Measurements from ENCODE around the gene DENND1B.

Gene DENND1B

DNA sequence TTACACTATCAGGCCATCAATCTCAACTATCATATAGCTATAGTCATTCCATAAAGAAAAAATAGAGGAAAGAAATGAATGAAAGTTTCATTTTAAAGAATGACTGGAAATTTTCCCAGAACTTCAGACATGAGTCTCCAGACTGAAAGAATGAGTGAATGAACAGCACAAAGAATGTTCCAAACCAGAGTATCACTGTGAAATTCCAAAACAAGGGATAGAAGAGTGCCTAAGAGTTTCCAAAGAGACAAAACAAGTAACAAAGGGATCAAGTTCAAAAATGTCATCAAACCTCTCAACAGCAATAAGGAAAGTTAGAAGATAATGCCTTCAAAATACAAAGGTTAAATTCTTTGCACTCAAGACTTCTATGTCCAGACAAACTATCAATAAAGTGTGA lies 114.9 kb downstream of the DENND1B start:
- Histone ChIP-seq H3K4me3 (ENCODE audit: low read depth in 1 of 2, low read length in 2 of 2) (no peak overlapping the region), H3K27ac (ENCODE audit: low read depth, low read length) (no peak overlapping the region)

GRCh38 chr1:197659171-197659570 lies 116.1 kb downstream of the DENND1B start:
- Histone ChIP-seq H3K9me3 (ENCODE audit: low read length) (no peaks in the 10 kb centered on the region), H3K4me1 (ENCODE audit: insufficient read depth, low read length) (no peaks in the 10 kb centered on the region), H3K27ac (ENCODE audit: low read depth, low read length) (no peak overlapping the region), H3K9ac (ENCODE audit: low read length) (no peak overlapping the region), H3K27me3 (ENCODE audit: control insufficient read depth in 1 of 2, insufficient read depth in 2 of 2, low read length in 2 of 2) (no peaks in the 10 kb centered on the region), H3K4me3 (ENCODE audit: low read depth in 1 of 2, low read length in 2 of 2) (no peak overlapping the region), H3K36me3 (ENCODE audit: insufficient read depth, low read length) (no peaks in the 10 kb centered on the region)

More for the DNA sequence above, 114.9 kb downstream of the DENND1B start:
- no peak overlapping the region for H3K9ac ChIP-seq (ENCODE audit: low read length)
- H3K9me3 ChIP-seq (ENCODE audit: low read length) = no peaks in the 10 kb centered on the region
- no peaks in the 10 kb centered on the region for H3K36me3 ChIP-seq (ENCODE audit: insufficient read depth, low read length)
- H3K4me1 ChIP-seq (ENCODE audit: insufficient read depth, low read length) = no peaks in the 10 kb centered on the region
- no peaks in the 10 kb centered on the region for H3K27me3 ChIP-seq (ENCODE audit: control insufficient read depth in 1 of 2, insufficient read depth in 2 of 2, low read length in 2 of 2)

DNA sequence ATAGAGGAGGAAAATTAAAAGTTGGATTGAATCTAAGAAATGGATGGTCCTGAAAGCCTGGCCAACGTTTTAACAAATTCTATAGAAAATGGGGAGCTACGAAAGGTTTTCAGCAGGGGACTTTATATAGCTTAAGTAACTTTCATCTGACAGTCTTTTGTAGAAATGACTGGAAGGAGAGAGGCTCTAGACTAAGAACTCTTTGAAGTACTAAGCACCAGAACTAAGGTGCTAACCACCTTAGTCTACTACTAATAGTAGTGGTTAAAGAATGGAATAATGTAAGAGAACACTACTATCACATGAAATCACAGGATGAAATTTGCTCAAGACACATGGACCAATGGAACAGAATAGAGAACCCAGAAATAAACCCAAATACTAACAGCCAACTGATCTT lies 126.1 kb downstream of the DENND1B start:
- Histone ChIP-seq H3K9me3 (ENCODE audit: low read length) (no peaks in the 10 kb centered on the region), H3K9ac (ENCODE audit: low read length) (no peak overlapping the region), H3K4me3 (ENCODE audit: low read depth in 1 of 2, low read length in 2 of 2) (no peak overlapping the region), H3K27me3 (ENCODE audit: control insufficient read depth in 1 of 2, insufficient read depth in 2 of 2, low read length in 2 of 2) (no peaks in the 10 kb centered on the region), H3K36me3 (ENCODE audit: insufficient read depth, low read length) (no peaks in the 10 kb centered on the region), H3K4me1 (ENCODE audit: insufficient read depth, low read length) (no peaks in the 10 kb centered on the region), H3K27ac (ENCODE audit: low read depth, low read length) (no peak overlapping the region)

GRCh38 chr1:197638316-197638715 lies 137.0 kb downstream of the DENND1B start:
- H3K4me3 ChIP-seq (ENCODE audit: low read depth in 1 of 2, low read length in 2 of 2) = no peak overlapping the region
- peaks cover 3% of the 10 kb centered on the region for H3K9me3 ChIP-seq (ENCODE audit: low read length)
- H3K27ac ChIP-seq (ENCODE audit: low read depth, low read length) = no peak overlapping the region
- H3K36me3 ChIP-seq (ENCODE audit: insufficient read depth, low read length) = peaks cover 3% of the 10 kb centered on the region
- no peaks in the 10 kb centered on the region for H3K27me3 ChIP-seq (ENCODE audit: control insufficient read depth in 1 of 2, insufficient read depth in 2 of 2, low read length in 2 of 2)
- no peak overlapping the region for H3K9ac ChIP-seq (ENCODE audit: low read length)
- H3K4me1 ChIP-seq (ENCODE audit: insufficient read depth, low read length) = no peaks in the 10 kb centered on the region

DNA sequence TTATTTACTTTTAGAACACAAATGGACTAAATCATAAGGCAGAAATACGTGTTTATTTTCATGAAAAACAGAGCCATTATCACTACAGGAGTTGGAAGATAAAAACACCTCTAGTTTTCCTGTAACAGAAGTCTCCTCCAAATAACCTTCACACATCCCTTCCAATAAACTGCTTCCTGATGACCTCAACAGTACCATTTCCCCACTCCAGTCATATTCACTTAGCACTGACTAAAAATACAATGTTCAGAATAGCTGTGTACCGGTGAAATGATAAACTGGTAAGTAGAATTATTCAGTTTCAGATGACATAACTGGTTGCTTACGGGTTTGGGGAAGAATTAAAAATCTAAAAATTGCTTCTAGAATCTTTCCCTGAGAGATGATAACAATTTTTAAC lies 137.9 kb downstream of the DENND1B start:
- H3K27ac ChIP-seq (ENCODE audit: low read depth, low read length) = no peak overlapping the region

DNA sequence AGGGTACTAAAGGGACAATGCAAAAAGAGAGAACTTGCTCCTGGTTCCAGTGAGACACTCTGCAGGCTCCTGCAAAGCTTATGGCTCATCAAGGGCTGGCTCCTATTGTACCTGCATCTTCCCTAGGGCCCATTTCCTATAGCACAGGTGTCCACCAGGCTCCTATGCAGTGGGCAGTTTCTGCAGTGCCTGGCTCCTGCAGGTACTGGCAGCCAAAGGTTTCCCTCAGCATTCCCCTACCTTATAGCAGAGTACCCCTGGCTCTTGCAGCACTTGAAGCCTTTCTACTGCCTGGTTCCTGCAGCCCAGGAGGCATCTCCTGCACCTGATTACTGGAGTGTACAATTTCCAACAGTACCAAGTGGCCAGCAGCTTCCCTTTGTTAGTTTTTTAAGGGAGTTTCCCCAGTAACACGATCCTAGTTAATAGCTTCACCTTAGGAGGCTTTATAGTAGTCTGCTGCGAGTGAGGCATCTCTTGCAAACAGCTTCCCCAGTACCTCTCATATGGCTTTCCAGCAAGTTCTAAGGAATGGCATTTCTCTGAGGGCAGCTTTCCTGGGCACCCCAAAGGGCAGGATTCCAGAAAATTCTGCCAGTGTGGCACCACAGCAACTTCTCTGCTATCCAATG lies 141.7 kb downstream of the DENND1B start:
- Histone ChIP-seq H3K9ac (ENCODE audit: low read length) (no peak overlapping the region), H3K27me3 (ENCODE audit: control insufficient read depth in 1 of 2, insufficient read depth in 2 of 2, low read length in 2 of 2) (no peaks in the 10 kb centered on the region), H3K4me1 (ENCODE audit: insufficient read depth, low read length) (no peaks in the 10 kb centered on the region), H3K9me3 (ENCODE audit: low read length) (peaks cover 7% of the 10 kb centered on the region), H3K4me3 (ENCODE audit: low read depth in 1 of 2, low read length in 2 of 2) (peak overlapping the region in 1 of 2 donors; percentile 2), H3K27ac (ENCODE audit: low read depth, low read length) (no peak overlapping the region), H3K36me3 (ENCODE audit: insufficient read depth, low read length) (no peaks in the 10 kb centered on the region)

More for the DNA sequence above, 137.9 kb downstream of the DENND1B start:
- no peak overlapping the region for H3K9ac ChIP-seq (ENCODE audit: low read length)
- no peaks in the 10 kb centered on the region for H3K4me1 ChIP-seq (ENCODE audit: insufficient read depth, low read length)
- peaks cover 3% of the 10 kb centered on the region for H3K36me3 ChIP-seq (ENCODE audit: insufficient read depth, low read length)
- peaks cover 7% of the 10 kb centered on the region for H3K9me3 ChIP-seq (ENCODE audit: low read length)
- no peak overlapping the region for H3K4me3 ChIP-seq (ENCODE audit: low read depth in 1 of 2, low read length in 2 of 2)
- no peaks in the 10 kb centered on the region for H3K27me3 ChIP-seq (ENCODE audit: control insufficient read depth in 1 of 2, insufficient read depth in 2 of 2, low read length in 2 of 2)

GRCh38 chr1:197632651-197633050 lies 142.6 kb downstream of the DENND1B start:
- Histone ChIP-seq H3K9ac (ENCODE audit: low read length) (no peak overlapping the region), H3K36me3 (ENCODE audit: insufficient read depth, low read length) (no peaks in the 10 kb centered on the region), H3K4me1 (ENCODE audit: insufficient read depth, low read length) (no peaks in the 10 kb centered on the region), H3K9me3 (ENCODE audit: low read length) (peaks cover 7% of the 10 kb centered on the region), H3K4me3 (ENCODE audit: low read depth in 1 of 2, low read length in 2 of 2) (no peak overlapping the region), H3K27me3 (ENCODE audit: control insufficient read depth in 1 of 2, insufficient read depth in 2 of 2, low read length in 2 of 2) (no peaks in the 10 kb centered on the region), H3K27ac (ENCODE audit: low read depth, low read length) (no peak overlapping the region)

DNA sequence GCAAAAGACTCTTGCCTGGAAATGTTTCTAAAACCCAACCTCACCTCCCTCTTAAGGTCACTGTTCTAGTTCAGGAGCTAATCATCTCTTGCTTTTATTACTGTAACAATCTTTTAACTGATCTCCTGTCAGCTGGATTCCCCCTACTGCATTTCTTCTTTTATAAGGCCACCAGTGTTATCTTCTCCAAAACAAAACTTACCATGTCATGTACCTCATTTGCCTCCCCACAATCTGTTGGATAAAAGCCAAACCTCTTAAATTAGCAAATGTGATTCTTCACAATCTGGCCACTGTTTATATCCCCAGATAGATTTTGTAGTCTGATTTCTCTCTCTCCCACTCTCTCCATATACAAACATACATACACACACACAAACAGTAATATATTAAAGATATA lies 143.3 kb downstream of the DENND1B start:
- peaks cover 7% of the 10 kb centered on the region for H3K9me3 ChIP-seq (ENCODE audit: low read length)
- H3K27me3 ChIP-seq (ENCODE audit: control insufficient read depth in 1 of 2, insufficient read depth in 2 of 2, low read length in 2 of 2) = no peaks in the 10 kb centered on the region
- no peak overlapping the region for H3K27ac ChIP-seq (ENCODE audit: low read depth, low read length)
- no peak overlapping the region for H3K4me3 ChIP-seq (ENCODE audit: low read depth in 1 of 2, low read length in 2 of 2)
- no peak overlapping the region for H3K9ac ChIP-seq (ENCODE audit: low read length)
- no peaks in the 10 kb centered on the region for H3K36me3 ChIP-seq (ENCODE audit: insufficient read depth, low read length)
- H3K4me1 ChIP-seq (ENCODE audit: insufficient read depth, low read length) = no peaks in the 10 kb centered on the region

GRCh38 chr1:197622371-197622770 lies 152.9 kb downstream of the DENND1B start:
- Histone ChIP-seq H3K27me3 (ENCODE audit: control insufficient read depth in 1 of 2, insufficient read depth in 2 of 2, low read length in 2 of 2) (no peaks in the 10 kb centered on the region), H3K36me3 (ENCODE audit: insufficient read depth, low read length) (peaks cover 4% of the 10 kb centered on the region)

DNA sequence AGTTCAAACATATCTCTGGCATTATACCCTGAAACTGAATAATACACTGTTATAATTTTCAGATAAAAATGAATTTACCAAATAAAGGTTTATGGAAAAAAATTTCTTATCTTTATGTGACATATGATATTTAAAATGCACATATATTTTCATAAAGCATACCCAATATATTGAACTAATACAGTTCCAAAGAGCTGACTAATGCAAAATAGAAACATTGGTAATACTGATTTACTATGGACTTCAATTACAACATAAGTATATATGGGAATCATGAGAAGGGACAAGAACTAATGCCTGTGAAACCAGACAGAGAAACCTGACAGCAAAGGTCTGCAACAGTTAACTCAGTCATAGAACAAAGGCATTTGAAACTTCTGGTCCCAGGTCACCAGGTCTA lies 153.5 kb downstream of the DENND1B start:
- H3K36me3 ChIP-seq (ENCODE audit: insufficient read depth, low read length) = peaks cover 4% of the 10 kb centered on the region

More at GRCh38 chr1:197622371-197622770, 152.9 kb downstream of the DENND1B start:
- Histone ChIP-seq H3K4me1 (ENCODE audit: insufficient read depth, low read length) (no peaks in the 10 kb centered on the region), H3K4me3 (ENCODE audit: low read depth in 1 of 2, low read length in 2 of 2) (no peak overlapping the region), H3K9me3 (ENCODE audit: low read length) (no peaks in the 10 kb centered on the region), H3K27ac (ENCODE audit: low read depth, low read length) (no peak overlapping the region), H3K9ac (ENCODE audit: low read length) (no peak overlapping the region)

GRCh38 chr1:197620714-197621163 lies 154.5 kb downstream of the DENND1B start:
- Histone ChIP-seq H3K9me3 (ENCODE audit: low read length) (no peaks in the 10 kb centered on the region), H3K27me3 (ENCODE audit: control insufficient read depth in 1 of 2, insufficient read depth in 2 of 2, low read length in 2 of 2) (no peaks in the 10 kb centered on the region), H3K36me3 (ENCODE audit: insufficient read depth, low read length) (peaks cover 4% of the 10 kb centered on the region), H3K4me3 (ENCODE audit: low read depth in 1 of 2, low read length in 2 of 2) (no peak overlapping the region), H3K27ac (ENCODE audit: low read depth, low read length) (no peak overlapping the region), H3K4me1 (ENCODE audit: insufficient read depth, low read length) (no peaks in the 10 kb centered on the region), H3K9ac (ENCODE audit: low read length) (no peak overlapping the region)

More for the DNA sequence above, 153.5 kb downstream of the DENND1B start:
- Histone ChIP-seq H3K9ac (ENCODE audit: low read length) (no peak overlapping the region), H3K27me3 (ENCODE audit: control insufficient read depth in 1 of 2, insufficient read depth in 2 of 2, low read length in 2 of 2) (no peaks in the 10 kb centered on the region), H3K27ac (ENCODE audit: low read depth, low read length) (no peak overlapping the region), H3K4me3 (ENCODE audit: low read depth in 1 of 2, low read length in 2 of 2) (no peak overlapping the region), H3K4me1 (ENCODE audit: insufficient read depth, low read length) (no peaks in the 10 kb centered on the region), H3K9me3 (ENCODE audit: low read length) (no peaks in the 10 kb centered on the region)

DNA sequence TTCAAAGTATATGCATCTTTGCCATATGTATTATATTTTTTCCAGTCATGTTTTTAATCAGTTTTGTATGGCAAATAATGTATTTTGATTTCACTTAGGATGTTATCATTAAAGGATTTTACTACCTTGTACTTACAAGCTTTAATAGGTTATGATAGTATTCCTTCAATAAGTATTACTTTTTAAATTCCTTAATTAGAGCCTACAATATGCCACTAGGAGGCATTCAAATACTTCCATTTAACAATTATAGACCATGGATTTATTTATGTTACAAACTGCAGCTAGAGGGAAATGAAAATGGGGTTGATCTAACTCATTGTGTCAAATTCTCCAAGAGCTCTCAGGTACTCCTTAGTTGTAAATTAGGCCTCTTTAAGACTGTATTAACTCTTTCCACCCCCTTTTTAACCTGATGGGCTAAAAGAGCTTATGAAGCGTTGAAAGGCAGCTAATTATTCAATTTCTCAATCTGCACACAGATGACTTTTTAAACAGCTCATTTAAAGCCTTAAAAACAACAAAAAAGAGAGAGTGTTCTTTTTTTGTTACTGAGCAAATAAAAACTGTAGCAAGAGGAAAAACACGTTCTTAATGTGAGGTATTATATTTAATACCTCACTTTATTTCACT lies 156.2 kb downstream of the DENND1B start:
- no peak overlapping the region for H3K27ac ChIP-seq (ENCODE audit: low read depth, low read length)
- no peak overlapping the region for H3K4me3 ChIP-seq (ENCODE audit: low read depth in 1 of 2, low read length in 2 of 2)
- no peaks in the 10 kb centered on the region for H3K9me3 ChIP-seq (ENCODE audit: low read length)
- no peak overlapping the region for H3K9ac ChIP-seq (ENCODE audit: low read length)
- H3K4me1 ChIP-seq (ENCODE audit: insufficient read depth, low read length) = no peaks in the 10 kb centered on the region
- peaks cover 4% of the 10 kb centered on the region for H3K36me3 ChIP-seq (ENCODE audit: insufficient read depth, low read length)
- H3K27me3 ChIP-seq (ENCODE audit: control insufficient read depth in 1 of 2, insufficient read depth in 2 of 2, low read length in 2 of 2) = no peaks in the 10 kb centered on the region
